PC-3 (cell line): ENCODE data around the gene C1QTNF5.

ENCODE experiments used
- EZH2 ChIP-seq: fragments of 300-600 bp; sonication (generic); IDR thresholded peaks from one replicate; pipeline ENCODE4 v1.6.1; 2017; ENCODE audit warnings: antibody characterized with exemption, mild to moderate bottlenecking, low read length; ENCODE audit not compliant: unreplicated experiment
- TF ChIP-seq, protein P1 (sequence below): fragments of 300-600 bp; sonication (generic); conservative IDR thresholded peaks from 2 replicates; pipeline ENCODE4 v1.5.1; 2017; ENCODE audit warnings: antibody characterized with exemption, low read depth, mild to moderate bottlenecking, low read length

- TF ChIP-seq, protein P1, sequence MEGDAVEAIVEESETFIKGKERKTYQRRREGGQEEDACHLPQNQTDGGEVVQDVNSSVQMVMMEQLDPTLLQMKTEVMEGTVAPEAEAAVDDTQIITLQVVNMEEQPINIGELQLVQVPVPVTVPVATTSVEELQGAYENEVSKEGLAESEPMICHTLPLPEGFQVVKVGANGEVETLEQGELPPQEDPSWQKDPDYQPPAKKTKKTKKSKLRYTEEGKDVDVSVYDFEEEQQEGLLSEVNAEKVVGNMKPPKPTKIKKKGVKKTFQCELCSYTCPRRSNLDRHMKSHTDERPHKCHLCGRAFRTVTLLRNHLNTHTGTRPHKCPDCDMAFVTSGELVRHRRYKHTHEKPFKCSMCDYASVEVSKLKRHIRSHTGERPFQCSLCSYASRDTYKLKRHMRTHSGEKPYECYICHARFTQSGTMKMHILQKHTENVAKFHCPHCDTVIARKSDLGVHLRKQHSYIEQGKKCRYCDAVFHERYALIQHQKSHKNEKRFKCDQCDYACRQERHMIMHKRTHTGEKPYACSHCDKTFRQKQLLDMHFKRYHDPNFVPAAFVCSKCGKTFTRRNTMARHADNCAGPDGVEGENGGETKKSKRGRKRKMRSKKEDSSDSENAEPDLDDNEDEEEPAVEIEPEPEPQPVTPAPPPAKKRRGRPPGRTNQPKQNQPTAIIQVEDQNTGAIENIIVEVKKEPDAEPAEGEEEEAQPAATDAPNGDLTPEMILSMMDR: no peak
- no peak for TF ChIP-seq EZH2
Measured at GRCh38 chr11:119303227-119303718, 37.4 kb downstream of the C1QTNF5 start.
